Prostate gland (tissue), 2 donors: ENCODE data around the gene TUBB2B. TPM values are rescaled to one million over a fixed set of nuclear protein-coding genes. Genes with fewer than 3 reads are reported as not detected.

Source experiments
- DNase-seq: peaks from one replicate; pipeline ENCODE4 v3.0.0-alpha.2; 2019; ENCODE audit warnings: low spot score
- H3K27ac ChIP-seq, 2 donors: fragments of 200-600 bp; sonication (generic); 2 replicates each; pipeline ENCODE4 v1.5.1; 2017 to 2019
- H3K27me3 ChIP-seq: fragments of 200-600 bp; sonication (generic); replicated peaks from 2 replicates; pipeline ENCODE4 v1.5.1; 2019; ENCODE audit not compliant: insufficient read depth
- H3K36me3 ChIP-seq, 2 donors: fragments of 200-600 bp; sonication (generic); 1 replicate in 1 of 2; 2 replicates in 1 of 2; pipeline versions ENCODE4 v1.5.1 to v1.8.1; 2017 to 2019
- H3K4me1 ChIP-seq: fragments of 200-600 bp; sonication (generic); replicated peaks from 2 replicates; pipeline ENCODE4 v1.5.1; 2019
- H3K4me3 ChIP-seq, 2 donors: fragments of 200-600 bp; sonication (generic); 2 replicates each; pipeline ENCODE4 v1.5.1; 2017 to 2019
- H3K9me3 ChIP-seq: fragments of 200-600 bp; sonication (generic); 2 replicates; pipeline ENCODE4 v1.5.1; 2017
- POLR2A ChIP-seq: fragments of 450-650 bp; IDR thresholded peaks from one replicate; pipeline ENCODE4 v1.6.1; 2016; ENCODE audit warnings: antibody characterized with exemption, mild to moderate bottlenecking
- POLR2AphosphoS5 ChIP-seq: sonication (generic); formaldehyde crosslinking; IDR thresholded peaks from one replicate; pipeline ENCODE4 v1.6.1; 2017; ENCODE audit warnings: antibody characterized with exemption
- WGBS: methylation state at CpG from one replicate; pipeline ENCODE4 v1.1.5; 2018; 5-methylcytosine and 5-hydroxymethylcytosine counted together
- intact Hi-C: fragments of 100-400 bp; cut with DNase I; formaldehyde crosslinking; loops from one replicate; pipeline ENCODE4 v1.14.2; 2022
- total RNA-seq, 2 donors: library from RNA; depleted of rRNA; stranded (reverse); fragments of >200 nt; gene quantifications; one replicate each; pipeline ENCODE4 v1.1.0, GENCODE V29; 2016
- TF ChIP-seq, protein P1 (sequence below), 4 experiments: fragments of 200-600 bp in 2 of 4; fragments of 450-650 bp in 2 of 4; sonication (generic) in 2 of 4; IDR thresholded peaks; 1 replicate in 3 of 4; 2 replicates in 1 of 4; pipeline ENCODE4 v1.5.1; 2016 to 2019; ENCODE audit warnings: antibody characterized with exemption in 4 of 4, mild to moderate bottlenecking in 2 of 4, moderate library complexity in 2 of 4

Gene TUBB2B
- total RNA-seq, 2 donors from 2014 or later = 3.9 to 4.5 TPM

- Histone ChIP-seq H3K4me3 (no peak overlapping the region), H3K9me3 (no peaks in the 10 kb centered on the region), H3K27ac (no peak overlapping the region), H3K36me3 (no peaks in the 10 kb centered on the region), H3K27me3 (no peaks in the 10 kb centered on the region), H3K4me1 (no peaks in the 10 kb centered on the region)
- intact Hi-C loops = no loop called here
- 74% methylated on average over 7 of the region's 7 CpGs for WGBS
- no peak for DNase-seq
- TF ChIP-seq POLR2AphosphoS5 (no peak), POLR2A (no peak)
- TF ChIP-seq, protein P1, sequence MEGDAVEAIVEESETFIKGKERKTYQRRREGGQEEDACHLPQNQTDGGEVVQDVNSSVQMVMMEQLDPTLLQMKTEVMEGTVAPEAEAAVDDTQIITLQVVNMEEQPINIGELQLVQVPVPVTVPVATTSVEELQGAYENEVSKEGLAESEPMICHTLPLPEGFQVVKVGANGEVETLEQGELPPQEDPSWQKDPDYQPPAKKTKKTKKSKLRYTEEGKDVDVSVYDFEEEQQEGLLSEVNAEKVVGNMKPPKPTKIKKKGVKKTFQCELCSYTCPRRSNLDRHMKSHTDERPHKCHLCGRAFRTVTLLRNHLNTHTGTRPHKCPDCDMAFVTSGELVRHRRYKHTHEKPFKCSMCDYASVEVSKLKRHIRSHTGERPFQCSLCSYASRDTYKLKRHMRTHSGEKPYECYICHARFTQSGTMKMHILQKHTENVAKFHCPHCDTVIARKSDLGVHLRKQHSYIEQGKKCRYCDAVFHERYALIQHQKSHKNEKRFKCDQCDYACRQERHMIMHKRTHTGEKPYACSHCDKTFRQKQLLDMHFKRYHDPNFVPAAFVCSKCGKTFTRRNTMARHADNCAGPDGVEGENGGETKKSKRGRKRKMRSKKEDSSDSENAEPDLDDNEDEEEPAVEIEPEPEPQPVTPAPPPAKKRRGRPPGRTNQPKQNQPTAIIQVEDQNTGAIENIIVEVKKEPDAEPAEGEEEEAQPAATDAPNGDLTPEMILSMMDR (IDR thresholded peaks at IDR 0.05) = no peak
These were observed 13.1 kb upstream of the TUBB2B start for GRCh38 chr6:3240595-3240994.

- Histone ChIP-seq H3K27me3 (no peaks in the 10 kb centered on the region), H3K4me1 (no peaks in the 10 kb centered on the region), H3K27ac (no peak overlapping the region), H3K4me3 (no peak overlapping the region), H3K36me3 (no peaks in the 10 kb centered on the region), H3K9me3 (no peaks in the 10 kb centered on the region)
- intact Hi-C loops = no loop called here
- DNase-seq = no peak
- WGBS = 83% methylated on average over 13 of the region's 13 CpGs
- TF ChIP-seq POLR2A (no peak), POLR2AphosphoS5 (no peak)
- TF ChIP-seq, protein P1 (IDR thresholded peaks at IDR 0.05) = no peak
These were observed 11.8 kb upstream of the TUBB2B start for GRCh38 chr6:3239110-3239830.

- intact Hi-C loops = no loop called here
These were observed 10.6 kb upstream of the TUBB2B start for GRCh38 chr6:3237761-3238662.

DNA sequence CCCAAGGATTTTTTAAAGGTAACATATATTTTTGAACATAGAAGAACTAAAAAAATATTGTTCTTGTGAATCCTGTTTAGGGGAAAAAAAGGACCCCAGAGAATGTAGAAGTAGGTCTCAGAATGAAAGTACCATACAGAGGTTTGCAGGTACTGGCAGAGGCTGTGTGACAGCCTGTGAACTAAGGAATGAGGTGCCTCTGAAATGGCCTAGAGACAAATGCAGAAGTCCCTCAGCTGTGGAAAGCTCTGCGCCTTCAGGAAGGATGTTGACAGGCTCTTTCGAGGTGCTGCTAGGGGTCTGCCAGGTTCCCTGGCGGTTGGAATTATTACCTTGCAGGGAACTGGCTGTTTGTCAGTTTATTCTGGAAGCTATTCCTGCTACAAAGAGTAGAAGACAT lies 8.6 kb upstream of the TUBB2B start:
- H3K4me3 ChIP-seq = no peak overlapping the region
- H3K36me3 ChIP-seq = no peaks in the 10 kb centered on the region
- intact Hi-C loops = no loop called here
- peaks cover 6% of the 10 kb centered on the region for H3K27me3 ChIP-seq
- WGBS = 39% methylated on average over 3 of the region's 3 CpGs
- H3K9me3 ChIP-seq = no peaks in the 10 kb centered on the region
- H3K27ac ChIP-seq = no peak overlapping the region
- no peak for DNase-seq
- H3K4me1 ChIP-seq = no peaks in the 10 kb centered on the region
- TF ChIP-seq, protein P1 (IDR thresholded peaks at IDR 0.05) = no peak
- TF ChIP-seq POLR2AphosphoS5 (no peak), POLR2A (no peak)

More at GRCh38 chr6:3237761-3238662, 10.6 kb upstream of the TUBB2B start:
- 87% methylated on average over 24 of the region's 24 CpGs for WGBS
- Histone ChIP-seq H3K36me3 (no peaks in the 10 kb centered on the region), H3K4me1 (no peaks in the 10 kb centered on the region), H3K27me3 (no peaks in the 10 kb centered on the region), H3K27ac (no peak overlapping the region), H3K9me3 (no peaks in the 10 kb centered on the region), H3K4me3 (no peak overlapping the region)
- no peak for DNase-seq
- TF ChIP-seq POLR2A = no peak
- no peak for TF ChIP-seq POLR2AphosphoS5
- TF ChIP-seq, protein P1 (IDR thresholded peaks at IDR 0.05) = no peak
